AG09309 (cell line): ENCODE results near the gene STX4.
A peak's percentile ranks its signal among the peaks of the same experiment; 100 is the strongest.

Source experiments
- DNase-seq: peaks from one replicate; pipeline ENCODE4 v3.0.0-alpha.2; 2010; ENCODE audit warnings: low read depth
- H3K4me3 ChIP-seq: 2 replicates; pipeline ENCODE4 v1.5.1; 2011; ENCODE audit warnings: mild to moderate bottlenecking, low read depth, low read length, moderate library complexity; ENCODE audit not compliant: control insufficient read depth
- CTCF ChIP-seq: IDR thresholded peaks from 2 replicates; pipeline ENCODE4 v1.5.1; 2011; ENCODE audit warnings: mild to moderate bottlenecking, low read depth, low read length, inconsistent platforms; ENCODE audit not compliant: insufficient read depth, control insufficient read depth; ENCODE audit errors: missing control alignments

Gene STX4

GRCh38 chr16:30995927-30996323 is 37.4 kb upstream of the STX4 start:
- TF ChIP-seq CTCF = no peak
- DNase-seq = no peak
- no peak overlapping the region for H3K4me3 ChIP-seq

GRCh38 chr16:30996324-30996984 is 36.9 kb upstream of the STX4 start:
- H3K4me3 ChIP-seq = peak overlapping the region; percentile 53
- no peak for DNase-seq
- no peak for TF ChIP-seq CTCF

- TF ChIP-seq CTCF = no peak
- H3K4me3 ChIP-seq = peak overlapping the region; percentile 53
- DNase-seq = no peak
Measured at GRCh38 chr16:30996985-30997724, 36.2 kb upstream of the STX4 start.

DNA sequence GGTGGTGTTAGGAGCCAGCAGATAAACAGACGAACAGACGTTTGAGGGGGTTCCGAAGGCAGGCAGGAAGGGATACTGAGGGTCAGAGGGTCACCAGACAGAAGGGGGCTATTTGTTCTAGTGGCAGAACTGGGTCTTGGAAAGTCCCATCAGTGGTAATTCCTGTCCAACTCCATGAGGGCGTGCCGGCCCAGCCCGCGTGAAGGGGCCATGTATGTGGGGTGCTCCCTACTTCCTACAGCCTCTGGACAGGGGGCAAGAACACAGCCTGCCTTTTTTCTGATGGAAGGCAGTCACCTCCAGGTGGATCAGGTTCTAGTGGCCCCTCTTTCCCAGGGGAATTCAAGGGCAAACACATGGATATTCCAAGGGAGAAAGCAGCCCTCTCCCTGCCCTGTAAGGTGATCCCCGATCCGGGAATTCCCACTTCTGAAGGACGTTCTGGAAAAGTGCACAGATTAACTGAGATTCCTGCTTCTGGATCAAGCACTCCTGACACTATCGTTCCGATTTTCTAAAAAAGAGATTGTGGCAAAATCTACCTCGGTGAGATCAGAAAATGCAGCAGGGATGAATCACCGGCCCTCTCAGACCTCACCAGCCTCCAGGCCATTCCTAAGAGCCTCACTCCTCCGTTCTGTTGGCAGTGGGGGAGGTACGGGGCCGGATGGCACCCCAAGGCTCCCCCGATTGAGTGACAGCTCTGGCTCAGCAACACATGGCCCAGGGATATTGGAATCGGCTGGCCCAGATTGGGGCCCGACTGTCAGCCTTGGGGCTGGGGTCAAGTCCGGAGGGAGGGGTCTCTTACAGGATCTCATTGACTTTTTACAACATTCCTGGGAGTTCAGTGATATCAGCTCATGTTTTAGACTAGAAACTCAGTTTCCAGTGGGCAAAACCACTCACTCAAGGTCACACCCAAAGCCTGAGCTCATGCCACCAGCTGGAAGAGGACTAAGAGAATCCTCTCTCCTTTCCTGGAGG is 35.3 kb upstream of the STX4 start:
- peak overlapping the region; percentile 53 for H3K4me3 ChIP-seq
- no peak for DNase-seq
- no peak for TF ChIP-seq CTCF

GRCh38 chr16:30998852-30999761 is 34.3 kb upstream of the STX4 start:
- no peak for TF ChIP-seq CTCF
- DNase-seq = no peak
- no peak overlapping the region for H3K4me3 ChIP-seq
